Endothelial cell of umbilical vein (primary cell): Measurements from ENCODE around the gene SRGAP1.

Source experiments
- CTCF ChIP-seq, 2 donors: IDR thresholded peaks; 1 replicate in 1 of 2; 2 replicates in 1 of 2; pipeline ENCODE4 v1.5.1; 2011; ENCODE audit warnings: low read length in 2 of 2, mild to moderate bottlenecking in 2 of 2, moderate library complexity in 2 of 2, control low read depth in 1 of 2, inconsistent platforms in 1 of 2, low read depth in 1 of 2; ENCODE audit not compliant: insufficient read depth in 1 of 2; ENCODE audit errors: extremely low read depth in 1 of 2
- EZH2 ChIP-seq: IDR thresholded peaks from 2 replicates; pipeline ENCODE4 v1.6.1; 2012; ENCODE audit warnings: borderline replicate concordance, low read depth, mild to moderate bottlenecking, moderate library complexity, low read length, inconsistent platforms; ENCODE audit not compliant: severe bottlenecking
- POLR2A ChIP-seq: IDR thresholded peaks from 2 replicates; pipeline ENCODE4 v1.6.1; 2012; ENCODE audit warnings: low read depth, mild to moderate bottlenecking, control low read depth, low read length

- TF ChIP-seq CTCF (IDR thresholded peaks at IDR 0.05; ENCODE audit: extremely low read depth in 1 of 2, insufficient read depth in 1 of 2, low read depth in 1 of 2, low read length in 2 of 2) = no peak
- TF ChIP-seq POLR2A = no peak
- no peak for TF ChIP-seq EZH2
These were observed 3.5 kb upstream of the SRGAP1 start for GRCh38 chr12:63841011-63841410.
